CD4-positive, alpha-beta T cell treated with Interleukin-4 for 4 hours (primary cell): ENCODE results near the gene ANKRD50.

Experiments used
- DNase-seq: peaks from one replicate; pipeline ENCODE4 v3.0.0-alpha.2; 2020

Gene ANKRD50

GRCh38 chr4:124712372-124713184 lies at the start of gene ANKRD50:
TSS of gene ANKRD50 (minus strand) at chr4:124712732. CDS start at chr4:124710511, 2,221 bp downstream.
- DNase-seq = peak; percentile 44

- DNase-seq = no peak
Measured at GRCh38 chr4:124757126-124757525, 44.6 kb upstream of the ANKRD50 start.

GRCh38 chr4:124754681-124755080 lies 42.1 kb upstream of the ANKRD50 start:
- DNase-seq = no peak

- no peak for DNase-seq
Measured at GRCh38 chr4:124753941-124754581, 41.5 kb upstream of the ANKRD50 start.

- DNase-seq = no peak
Measured at GRCh38 chr4:124749421-124749820, 36.9 kb upstream of the ANKRD50 start.

GRCh38 chr4:124748965-124749364 lies 36.4 kb upstream of the ANKRD50 start:
- no peak for DNase-seq

DNA sequence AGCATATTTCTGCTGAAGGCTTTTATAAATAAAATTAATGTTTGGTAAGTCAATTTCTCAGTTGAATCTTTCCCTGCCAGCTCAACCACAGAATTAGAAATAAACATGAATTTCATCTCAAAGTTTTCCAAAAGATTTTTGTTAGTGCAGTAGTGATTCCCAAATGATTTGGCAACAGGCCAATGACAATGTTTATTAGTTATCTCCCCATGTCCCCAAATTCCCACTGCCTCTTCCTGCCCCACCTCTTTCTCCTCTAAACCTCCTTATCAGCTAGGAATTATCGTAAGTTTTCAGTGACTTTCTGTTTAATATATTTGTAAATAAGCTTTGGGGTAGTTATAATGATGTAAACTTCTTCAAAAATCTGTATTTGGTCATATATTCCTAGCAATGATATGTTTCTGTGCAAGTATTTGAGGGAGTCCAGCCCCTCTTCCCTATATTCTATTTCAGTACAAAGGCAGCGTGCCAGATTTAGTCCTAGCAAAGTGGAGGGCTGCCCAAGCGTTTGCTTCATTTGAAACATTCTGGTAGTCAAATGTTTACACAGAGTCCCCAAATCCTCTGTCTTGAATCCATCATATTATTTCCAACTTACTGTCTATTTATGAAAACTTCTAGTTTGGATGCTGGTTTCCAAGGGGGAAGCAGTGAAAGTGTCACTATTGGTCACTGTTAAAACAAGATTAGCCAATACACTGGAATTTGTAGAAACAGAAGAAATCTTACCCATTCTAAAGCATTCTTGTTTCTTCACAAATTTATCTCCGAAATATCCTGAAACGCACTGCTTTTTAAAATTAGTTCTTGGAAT lies 33.7 kb upstream of the ANKRD50 start:
- DNase-seq = no peak

GRCh38 chr4:124743711-124744110 lies 31.2 kb upstream of the ANKRD50 start:
- DNase-seq = no peak

GRCh38 chr4:124740501-124740900 lies 28.0 kb upstream of the ANKRD50 start:
- DNase-seq = no peak

DNA sequence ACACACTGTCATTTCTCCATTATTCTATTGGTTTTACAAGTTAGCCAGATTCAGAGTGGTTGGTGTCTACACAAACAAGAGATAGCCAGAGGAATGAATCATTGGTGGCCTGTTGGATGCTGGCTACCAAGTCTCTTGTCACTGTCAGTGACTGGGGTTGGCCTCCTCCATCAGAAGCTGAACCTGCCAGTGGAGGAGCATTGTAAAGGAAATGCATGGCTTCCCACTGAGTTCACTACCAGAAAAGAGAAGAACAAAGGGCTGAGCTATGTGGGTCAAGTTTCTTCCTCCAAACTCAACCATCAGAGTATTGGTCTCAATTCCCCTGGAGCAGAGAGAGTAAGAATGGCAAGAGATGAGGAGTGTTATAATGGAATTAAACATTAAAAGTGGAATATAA lies 26.5 kb upstream of the ANKRD50 start:
- DNase-seq = no peak

DNA sequence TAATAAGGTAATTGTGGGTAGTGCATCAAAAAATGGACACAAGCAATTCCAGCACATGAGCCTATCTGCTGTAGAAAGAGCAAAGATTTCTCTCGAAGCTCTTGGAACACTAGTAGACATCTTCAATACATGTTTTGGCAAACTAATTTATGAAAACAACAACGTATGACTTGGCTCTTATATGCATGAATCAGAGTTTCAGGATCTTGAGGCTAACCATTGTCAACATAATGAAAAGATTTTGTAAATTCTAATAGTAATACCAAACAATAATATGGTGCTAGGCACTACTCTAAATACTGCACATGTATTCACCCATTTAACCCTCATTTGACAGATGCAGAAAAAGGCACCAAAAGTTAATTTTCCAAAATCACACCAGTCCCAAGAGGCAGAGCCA lies 25.1 kb upstream of the ANKRD50 start:
- DNase-seq = no peak

DNA sequence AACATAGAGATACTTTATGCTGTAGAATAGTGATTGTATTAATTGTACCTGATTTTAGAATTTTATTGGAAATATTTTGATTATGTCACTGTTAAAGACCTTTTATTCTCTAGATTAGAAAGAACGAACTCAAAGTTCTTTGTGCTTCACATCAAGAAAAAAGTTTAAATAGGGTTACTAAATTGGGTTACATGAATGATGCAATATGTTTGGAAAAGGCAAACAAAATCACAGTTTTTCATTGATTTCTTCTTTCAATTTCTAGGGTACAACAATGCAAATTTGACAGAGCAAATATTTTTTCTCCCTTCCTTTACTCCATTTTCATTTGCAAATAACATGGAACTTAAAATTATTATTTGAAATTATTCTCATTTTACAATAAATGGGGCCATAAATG lies 24.0 kb upstream of the ANKRD50 start:
- no peak for DNase-seq

DNA sequence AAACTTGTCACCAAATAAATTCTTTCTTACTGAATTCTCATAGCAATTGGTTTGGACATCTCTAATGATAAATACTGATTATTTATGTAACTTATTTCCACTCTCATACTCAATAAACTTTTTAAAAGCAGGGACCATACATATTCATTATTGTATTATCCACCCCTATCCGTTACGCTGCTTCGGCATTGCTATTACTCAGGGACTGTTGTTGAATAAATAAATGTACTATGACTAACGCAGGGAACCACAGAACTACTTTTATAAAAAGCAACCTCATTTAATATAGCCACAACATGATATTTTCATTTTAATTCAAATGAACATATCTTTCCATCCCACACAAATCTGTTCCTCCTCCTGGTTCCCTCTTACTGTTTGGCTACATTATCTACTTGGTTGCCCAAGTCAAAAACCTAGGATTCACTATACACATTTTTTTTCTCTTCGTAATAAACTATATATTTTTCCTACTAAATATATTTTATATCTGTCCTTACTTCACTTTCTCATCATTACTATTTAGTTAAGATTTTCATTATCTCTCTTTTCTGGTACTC lies 14.9 kb upstream of the ANKRD50 start:
- no peak for DNase-seq

DNA sequence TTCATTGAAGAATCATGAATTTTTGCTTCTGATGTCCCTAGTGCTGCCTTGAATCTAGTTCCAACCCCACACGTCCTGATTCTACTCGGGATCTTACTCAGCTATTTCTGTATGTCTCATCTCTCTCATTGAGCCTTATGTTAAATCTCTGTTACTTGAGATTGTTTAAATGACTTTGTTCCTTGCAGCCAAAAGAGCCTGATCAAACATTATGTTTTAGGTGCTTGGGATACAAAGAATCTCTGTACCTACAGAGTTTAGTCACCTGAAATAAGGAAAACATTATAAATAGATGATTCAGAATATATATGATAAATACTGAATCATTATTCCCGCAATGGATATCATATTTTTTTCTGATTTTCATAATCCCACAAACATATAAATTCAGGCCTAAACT lies 13.7 kb upstream of the ANKRD50 start:
- no peak for DNase-seq

GRCh38 chr4:124722071-124722470 lies 9.5 kb upstream of the ANKRD50 start:
- DNase-seq = no peak

DNA sequence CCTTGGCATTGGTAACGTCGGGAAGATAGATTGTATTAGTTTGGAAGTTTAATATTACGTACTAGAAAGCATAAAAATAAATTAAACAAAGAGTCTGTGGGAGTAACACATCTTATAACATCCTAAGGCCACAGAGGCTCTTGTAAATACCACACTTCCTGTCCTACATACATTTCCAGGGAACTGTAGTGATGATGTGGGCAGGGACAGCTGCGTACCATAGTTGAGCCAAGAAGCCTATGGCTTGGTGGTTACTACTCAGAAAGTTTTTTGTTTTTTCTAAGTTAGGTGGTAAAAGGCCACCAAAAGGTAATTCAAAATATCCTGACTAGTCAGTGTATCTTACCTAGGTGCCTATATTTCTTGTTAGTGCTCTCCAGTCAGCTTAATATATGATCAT lies 4.6 kb upstream of the ANKRD50 start:
- DNase-seq = no peak

DNA sequence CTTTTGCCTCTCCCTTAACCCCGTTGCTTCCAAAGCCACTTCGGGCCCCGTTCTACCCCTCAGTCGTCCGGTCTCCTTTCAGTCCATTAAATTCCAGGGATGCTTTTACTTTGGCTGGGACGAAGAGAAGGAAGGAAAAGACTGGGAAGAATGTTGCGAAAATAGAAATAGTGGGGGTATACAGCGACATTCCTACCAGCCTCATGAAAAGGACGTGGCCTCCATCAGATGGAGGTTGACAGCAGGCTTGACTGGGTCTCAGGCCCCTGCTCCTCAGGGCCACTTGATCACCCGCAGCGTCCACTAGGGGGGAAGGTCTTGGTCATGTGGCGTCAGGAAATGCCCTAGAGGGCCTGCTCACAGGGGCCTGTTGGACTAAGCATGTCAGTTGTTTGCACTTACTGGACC lies 657 bp upstream of the ANKRD50 start:
- DNase-seq = no peak

- peak; percentile 4 for DNase-seq
Measured at GRCh38 chr4:124711471-124712371, 811 bp downstream of the ANKRD50 start.

- DNase-seq = no peak
Measured at GRCh38 chr4:124710911-124711310, 1.6 kb downstream of the ANKRD50 start.

DNA sequence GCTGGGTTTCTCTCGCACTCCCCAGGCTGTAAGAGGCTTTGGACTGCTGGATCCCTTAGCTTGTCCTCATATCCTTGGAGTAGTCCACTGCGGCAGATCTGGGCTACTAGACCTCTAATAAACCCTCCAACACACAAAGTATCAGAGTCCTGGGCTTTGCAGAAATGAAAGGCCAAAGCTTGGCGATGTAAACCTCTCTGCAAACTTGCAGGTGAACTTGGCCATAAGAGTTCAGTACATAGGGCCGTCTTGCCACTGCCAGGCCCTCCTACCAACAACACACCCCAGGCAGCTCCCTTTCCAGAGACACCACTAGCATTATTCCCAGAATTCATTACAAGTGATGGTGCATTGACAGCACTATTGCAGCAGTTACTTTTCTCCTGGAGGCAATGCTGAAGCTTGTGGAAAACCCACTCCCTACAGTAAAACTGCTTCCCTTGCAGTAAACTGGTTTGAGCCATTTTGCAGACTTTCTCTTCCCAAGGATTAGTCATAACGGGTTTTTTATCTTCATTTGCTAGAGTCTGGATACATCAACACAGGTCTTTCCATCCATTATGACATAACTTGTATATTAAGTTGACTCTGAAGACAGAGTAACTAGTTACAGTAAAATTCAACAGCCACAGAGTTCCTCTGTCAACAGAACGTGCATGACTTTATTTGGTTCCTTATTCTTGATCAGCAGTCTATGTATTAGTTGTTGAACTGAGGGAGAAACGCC lies 2.4 kb downstream of the ANKRD50 start:
- no peak for DNase-seq

- no peak for DNase-seq
Measured at GRCh38 chr4:124708517-124709300, 3.8 kb downstream of the ANKRD50 start.
